Fibroblast of skin of left biceps (primary cell): ENCODE measurements around the gene RCHY1.
"Not testable (repeated sequence)": the region's sequence is repeated elsewhere in the genome, so short reads cannot be mapped to it uniquely, and the experiment has no call there.

Experiments used
- DNase-seq, 2 experiments: peaks; one replicate each; pipeline ENCODE4 v3.0.0-alpha.2; 2013; ENCODE audit warnings: low read depth in 2 of 2

The RCHY1 gene

GRCh38 chr4:75516144-75516543, 1.9 kb upstream of the RCHY1 start:
- DNase-seq: no peak

GRCh38 chr4:75514949-75515612, 878 bp upstream of the RCHY1 start:
- no peak for DNase-seq

- no peak for DNase-seq
Observed at GRCh38 chr4:75513526-75514130, 575 bp downstream of the RCHY1 start.

GRCh38 chr4:75512386-75513211, 1.6 kb downstream of the RCHY1 start:
- no peak for DNase-seq

- DNase-seq: no peak
Observed at GRCh38 chr4:75511841-75512240, 2.4 kb downstream of the RCHY1 start.

GRCh38 chr4:75509592-75509991, 4.6 kb downstream of the RCHY1 start:
- not testable (repeated sequence) for DNase-seq

- no peak for DNase-seq
Observed at GRCh38 chr4:75505630-75506029, 8.6 kb downstream of the RCHY1 start.

GRCh38 chr4:75502671-75503070, 11.5 kb downstream of the RCHY1 start:
- no peak for DNase-seq

- no peak for DNase-seq
Observed at GRCh38 chr4:75499900-75500299, 14.3 kb downstream of the RCHY1 start.

- no peak for DNase-seq
Observed at GRCh38 chr4:75498041-75498440, 16.2 kb downstream of the RCHY1 start.

- no peak for DNase-seq
Observed at GRCh38 chr4:75497133-75497532, 17.1 kb downstream of the RCHY1 start.

- DNase-seq: no peak
Observed at GRCh38 chr4:75496406-75496805, 17.8 kb downstream of the RCHY1 start.

- no peak for DNase-seq
Observed at GRCh38 chr4:75495476-75495875, 18.7 kb downstream of the RCHY1 start.

GRCh38 chr4:75494563-75494962, 19.6 kb downstream of the RCHY1 start:
- DNase-seq: no peak

- no peak for DNase-seq
Observed at GRCh38 chr4:75490155-75490554, 24.0 kb downstream of the RCHY1 start.

GRCh38 chr4:75484190-75484589, 30.0 kb downstream of the RCHY1 start:
- no peak for DNase-seq

- DNase-seq: no peak
Observed at GRCh38 chr4:75477201-75477600, 37.0 kb downstream of the RCHY1 start.

- no peak for DNase-seq
Observed at GRCh38 chr4:75470738-75471137, 43.5 kb downstream of the RCHY1 start.

GRCh38 chr4:75469896-75470295, 44.3 kb downstream of the RCHY1 start:
- DNase-seq: no peak

GRCh38 chr4:75457365-75457764, 56.8 kb downstream of the RCHY1 start:
- no peak for DNase-seq

GRCh38 chr4:75434105-75434504, 80.1 kb downstream of the RCHY1 start:
- DNase-seq: no peak

- no peak for DNase-seq
Observed at GRCh38 chr4:75432683-75433082, 81.5 kb downstream of the RCHY1 start.

GRCh38 chr4:75429208-75429607, 85.0 kb downstream of the RCHY1 start:
- no peak for DNase-seq
